ENCODE data around the gene KLK2.

KLK2 gene

DNA sequence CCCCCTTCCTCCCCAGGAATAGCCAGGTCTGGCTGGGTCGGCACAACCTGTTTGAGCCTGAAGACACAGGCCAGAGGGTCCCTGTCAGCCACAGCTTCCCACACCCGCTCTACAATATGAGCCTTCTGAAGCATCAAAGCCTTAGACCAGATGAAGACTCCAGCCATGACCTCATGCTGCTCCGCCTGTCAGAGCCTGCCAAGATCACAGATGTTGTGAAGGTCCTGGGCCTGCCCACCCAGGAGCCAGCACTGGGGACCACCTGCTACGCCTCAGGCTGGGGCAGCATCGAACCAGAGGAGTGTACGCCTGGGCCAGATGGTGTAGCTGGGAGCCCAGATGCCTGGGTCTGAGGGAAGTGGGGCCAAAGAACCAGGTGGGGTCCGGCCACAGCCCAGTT, 3.2 kb downstream of the KLK2 start:
- Histone ChIP-seq H2BK120ac (ENCODE audit: low read depth, low read length) (no peak overlapping the region), H3K4me2 (ENCODE audit: low read length) (no peak overlapping the region), H3K4ac (ENCODE audit: low read depth, low read length) (no peak overlapping the region), H2AK5ac (ENCODE audit: low read length) (no peak overlapping the region), H3K27me3 (ENCODE audit: insufficient read depth, low read length, poor library complexity) (no peaks in the 10 kb centered on the region), H2BK5ac (ENCODE audit: low read length) (no peak overlapping the region), H3K79me1 (ENCODE audit: low read length) (no peaks in the 10 kb centered on the region), H4K5ac (ENCODE audit: low read length) (no peak overlapping the region), H3K18ac (ENCODE audit: low read length) (no peak overlapping the region), H3K9ac (ENCODE audit: low read length) (no peak overlapping the region), H2BK15ac (replicated peaks; ENCODE audit: low read depth) (no peak overlapping the region), H3K79me2 (ENCODE audit: control insufficient read depth, insufficient read depth, low read length) (no peaks in the 10 kb centered on the region), H3K4me1 (ENCODE audit: control insufficient read depth, low read depth, low read length) (no peaks in the 10 kb centered on the region), H3K56ac (ENCODE audit: low read length) (no peak overlapping the region), H3K36me3 (ENCODE audit: control insufficient read depth, insufficient read depth, low read length) (no peaks in the 10 kb centered on the region), H3K4me3 (ENCODE audit: low read length) (no peak overlapping the region), H3K27ac (ENCODE audit: low read depth, low read length) (no peak overlapping the region), H4K8ac (ENCODE audit: low read depth, low read length) (no peak overlapping the region), H3K23ac (ENCODE audit: low read length) (no peak overlapping the region)
- no peak for DNase-seq
- no CpG with 5 or more reads among the region's 7 CpGs for WGBS (ENCODE audit: extremely low coverage, insufficient coverage, low lambda C conversion rate)

DNA sequence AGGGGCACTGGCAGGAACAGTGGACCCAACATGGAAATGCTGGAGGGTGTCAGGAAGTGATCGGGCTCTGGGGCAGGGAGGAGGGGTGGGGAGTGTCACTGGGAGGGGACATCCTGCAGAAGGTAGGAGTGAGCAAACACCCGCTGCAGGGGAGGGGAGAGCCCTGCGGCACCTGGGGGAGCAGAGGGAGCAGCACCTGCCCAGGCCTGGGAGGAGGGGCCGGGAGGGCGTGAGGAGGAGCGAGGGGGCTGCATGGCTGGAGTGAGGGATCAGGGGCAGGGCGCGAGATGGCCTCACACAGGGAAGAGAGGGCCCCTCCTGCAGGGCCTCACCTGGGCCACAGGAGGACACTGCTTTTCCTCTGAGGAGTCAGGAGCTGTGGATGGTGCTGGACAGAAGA, 4.1 kb downstream of the KLK2 start:
- no peaks in the 10 kb centered on the region for H3K79me2 ChIP-seq (ENCODE audit: control insufficient read depth, insufficient read depth, low read length)
- no CpG with 5 or more reads among the region's 8 CpGs for WGBS (ENCODE audit: extremely low coverage, insufficient coverage, low lambda C conversion rate)

DNA sequence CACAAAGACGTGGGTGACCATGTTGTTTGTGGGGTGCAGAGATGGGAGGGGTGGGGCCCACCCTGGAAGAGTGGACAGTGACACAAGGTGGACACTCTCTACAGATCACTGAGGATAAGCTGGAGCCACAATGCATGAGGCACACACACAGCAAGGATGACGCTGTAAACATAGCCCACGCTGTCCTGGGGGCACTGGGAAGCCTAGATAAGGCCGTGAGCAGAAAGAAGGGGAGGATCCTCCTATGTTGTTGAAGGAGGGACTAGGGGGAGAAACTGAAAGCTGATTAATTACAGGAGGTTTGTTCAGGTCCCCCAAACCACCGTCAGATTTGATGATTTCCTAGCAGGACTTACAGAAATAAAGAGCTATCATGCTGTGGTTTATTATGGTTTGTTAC, 5.6 kb downstream of the KLK2 start:
- Histone ChIP-seq H3K79me1 (ENCODE audit: low read length) (no peaks in the 10 kb centered on the region), H3K27me3 (ENCODE audit: insufficient read depth, low read length, poor library complexity) (no peaks in the 10 kb centered on the region), H3K4me2 (ENCODE audit: low read length) (no peak overlapping the region), H3K36me3 (ENCODE audit: control insufficient read depth, insufficient read depth, low read length) (no peaks in the 10 kb centered on the region), H2BK15ac (replicated peaks; ENCODE audit: low read depth) (no peak overlapping the region), H3K9ac (ENCODE audit: low read length) (no peak overlapping the region), H3K79me2 (ENCODE audit: control insufficient read depth, insufficient read depth, low read length) (no peaks in the 10 kb centered on the region), H3K4ac (ENCODE audit: low read depth, low read length) (no peak overlapping the region), H3K4me1 (ENCODE audit: control insufficient read depth, low read depth, low read length) (no peaks in the 10 kb centered on the region), H3K23ac (ENCODE audit: low read length) (no peak overlapping the region), H3K27ac (ENCODE audit: low read depth, low read length) (no peak overlapping the region), H4K8ac (ENCODE audit: low read depth, low read length) (no peak overlapping the region), H3K56ac (ENCODE audit: low read length) (no peak overlapping the region), H2BK5ac (ENCODE audit: low read length) (no peak overlapping the region), H4K5ac (ENCODE audit: low read length) (no peak overlapping the region), H3K4me3 (ENCODE audit: low read length) (no peak overlapping the region), H2BK120ac (ENCODE audit: low read depth, low read length) (no peak overlapping the region), H3K18ac (ENCODE audit: low read length) (no peak overlapping the region), H2AK5ac (ENCODE audit: low read length) (no peak overlapping the region)
- no CpG with 5 or more reads among the region's 5 CpGs for WGBS (ENCODE audit: extremely low coverage, insufficient coverage, low lambda C conversion rate)
- DNase-seq: no peak

More for the DNA sequence above, 4.1 kb downstream of the KLK2 start:
- Histone ChIP-seq H2BK5ac (ENCODE audit: low read length) (no peak overlapping the region), H3K56ac (ENCODE audit: low read length) (no peak overlapping the region), H3K23ac (ENCODE audit: low read length) (no peak overlapping the region), H3K4me2 (ENCODE audit: low read length) (no peak overlapping the region), H3K4me3 (ENCODE audit: low read length) (no peak overlapping the region), H3K9ac (ENCODE audit: low read length) (no peak overlapping the region), H4K8ac (ENCODE audit: low read depth, low read length) (no peak overlapping the region), H3K79me1 (ENCODE audit: low read length) (no peaks in the 10 kb centered on the region), H4K5ac (ENCODE audit: low read length) (no peak overlapping the region), H2BK120ac (ENCODE audit: low read depth, low read length) (no peak overlapping the region), H3K4me1 (ENCODE audit: control insufficient read depth, low read depth, low read length) (no peaks in the 10 kb centered on the region), H3K4ac (ENCODE audit: low read depth, low read length) (no peak overlapping the region), H3K27me3 (ENCODE audit: insufficient read depth, low read length, poor library complexity) (no peaks in the 10 kb centered on the region), H2BK15ac (replicated peaks; ENCODE audit: low read depth) (no peak overlapping the region), H2AK5ac (ENCODE audit: low read length) (no peak overlapping the region), H3K18ac (ENCODE audit: low read length) (no peak overlapping the region), H3K36me3 (ENCODE audit: control insufficient read depth, insufficient read depth, low read length) (no peaks in the 10 kb centered on the region), H3K27ac (ENCODE audit: low read depth, low read length) (no peak overlapping the region)
- no peak for DNase-seq

DNA sequence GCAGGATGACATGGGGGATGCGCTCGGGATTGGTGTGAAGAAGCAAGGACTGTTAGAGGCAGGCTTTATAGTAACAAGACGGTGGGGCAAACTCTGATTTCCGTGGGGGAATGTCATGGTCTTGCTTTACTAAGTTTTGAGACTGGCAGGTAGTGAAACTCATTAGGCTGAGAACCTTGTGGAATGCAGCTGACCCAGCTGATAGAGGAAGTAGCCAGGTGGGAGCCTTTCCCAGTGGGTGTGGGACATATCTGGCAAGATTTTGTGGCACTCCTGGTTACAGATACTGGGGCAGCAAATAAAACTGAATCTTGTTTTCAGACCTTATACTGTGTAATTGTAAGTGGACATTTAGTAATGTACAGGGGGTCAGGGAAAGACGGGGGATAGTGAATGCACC, 7.0 kb downstream of the KLK2 start:
- H4K5ac ChIP-seq (ENCODE audit: low read length): no peak overlapping the region
- no peaks in the 10 kb centered on the region for H3K79me1 ChIP-seq (ENCODE audit: low read length)
- H3K79me2 ChIP-seq (ENCODE audit: control insufficient read depth, insufficient read depth, low read length): no peaks in the 10 kb centered on the region
- H2AK5ac ChIP-seq (ENCODE audit: low read length): no peak overlapping the region
- no peak overlapping the region for H3K9ac ChIP-seq (ENCODE audit: low read length)
- no peak overlapping the region for H2BK5ac ChIP-seq (ENCODE audit: low read length)
- no peak overlapping the region for H3K27ac ChIP-seq (ENCODE audit: low read depth, low read length)
- no peaks in the 10 kb centered on the region for H3K27me3 ChIP-seq (ENCODE audit: insufficient read depth, low read length, poor library complexity)
- H3K4me2 ChIP-seq (ENCODE audit: low read length): no peak overlapping the region
- no peaks in the 10 kb centered on the region for H3K4me1 ChIP-seq (ENCODE audit: control insufficient read depth, low read depth, low read length)
- H3K56ac ChIP-seq (ENCODE audit: low read length): no peak overlapping the region
- no peak for DNase-seq
- no peak overlapping the region for H3K4me3 ChIP-seq (ENCODE audit: low read length)
- H3K4ac ChIP-seq (ENCODE audit: low read depth, low read length): no peak overlapping the region
- H3K18ac ChIP-seq (ENCODE audit: low read length): no peak overlapping the region
- H4K8ac ChIP-seq (ENCODE audit: low read depth, low read length): no peak overlapping the region
- H2BK15ac ChIP-seq (replicated peaks; ENCODE audit: low read depth): no peak overlapping the region
- WGBS (ENCODE audit: extremely low coverage, insufficient coverage, low lambda C conversion rate): no CpG with 5 or more reads among the region's 5 CpGs
- H3K36me3 ChIP-seq (ENCODE audit: control insufficient read depth, insufficient read depth, low read length): no peaks in the 10 kb centered on the region
- H3K23ac ChIP-seq (ENCODE audit: low read length): no peak overlapping the region
- H2BK120ac ChIP-seq (ENCODE audit: low read depth, low read length): no peak overlapping the region

DNA sequence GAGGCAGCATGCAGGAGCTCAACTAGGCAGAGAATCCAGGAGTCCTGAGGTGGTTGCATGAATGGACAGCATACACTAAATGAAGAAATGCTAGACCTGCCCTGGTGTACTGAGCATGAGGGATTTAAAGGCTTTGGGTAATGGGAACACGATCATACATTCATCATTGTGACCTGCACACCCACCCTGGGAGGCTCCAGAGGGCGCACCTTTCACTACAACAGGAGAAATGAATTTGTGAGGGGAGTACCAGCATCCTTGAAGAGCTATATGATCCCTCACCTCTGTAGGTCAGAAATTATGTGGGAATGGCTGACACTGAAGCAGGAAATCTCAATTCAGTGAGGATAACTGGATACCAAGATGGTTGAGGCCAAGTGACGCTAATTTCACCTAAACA, 8.9 kb downstream of the KLK2 start:
- Histone ChIP-seq H3K36me3 (ENCODE audit: control insufficient read depth, insufficient read depth, low read length) (no peaks in the 10 kb centered on the region), H3K27ac (ENCODE audit: low read depth, low read length) (no peak overlapping the region), H3K4me1 (ENCODE audit: control insufficient read depth, low read depth, low read length) (no peaks in the 10 kb centered on the region), H2BK120ac (ENCODE audit: low read depth, low read length) (no peak overlapping the region), H3K9ac (ENCODE audit: low read length) (no peak overlapping the region), H4K5ac (ENCODE audit: low read length) (no peak overlapping the region), H3K4ac (ENCODE audit: low read depth, low read length) (no peak overlapping the region), H3K79me1 (ENCODE audit: low read length) (no peaks in the 10 kb centered on the region), H3K23ac (ENCODE audit: low read length) (no peak overlapping the region), H3K4me3 (ENCODE audit: low read length) (no peak overlapping the region), H2BK5ac (ENCODE audit: low read length) (no peak overlapping the region), H4K8ac (ENCODE audit: low read depth, low read length) (no peak overlapping the region), H3K79me2 (ENCODE audit: control insufficient read depth, insufficient read depth, low read length) (no peaks in the 10 kb centered on the region), H3K18ac (ENCODE audit: low read length) (no peak overlapping the region), H3K27me3 (ENCODE audit: insufficient read depth, low read length, poor library complexity) (no peaks in the 10 kb centered on the region), H2AK5ac (ENCODE audit: low read length) (no peak overlapping the region), H3K4me2 (ENCODE audit: low read length) (no peak overlapping the region), H2BK15ac (replicated peaks; ENCODE audit: low read depth) (no peak overlapping the region), H3K56ac (ENCODE audit: low read length) (no peak overlapping the region)
- DNase-seq: no peak
- WGBS (ENCODE audit: extremely low coverage, insufficient coverage, low lambda C conversion rate): no CpG with 5 or more reads among the region's 3 CpGs

DNA sequence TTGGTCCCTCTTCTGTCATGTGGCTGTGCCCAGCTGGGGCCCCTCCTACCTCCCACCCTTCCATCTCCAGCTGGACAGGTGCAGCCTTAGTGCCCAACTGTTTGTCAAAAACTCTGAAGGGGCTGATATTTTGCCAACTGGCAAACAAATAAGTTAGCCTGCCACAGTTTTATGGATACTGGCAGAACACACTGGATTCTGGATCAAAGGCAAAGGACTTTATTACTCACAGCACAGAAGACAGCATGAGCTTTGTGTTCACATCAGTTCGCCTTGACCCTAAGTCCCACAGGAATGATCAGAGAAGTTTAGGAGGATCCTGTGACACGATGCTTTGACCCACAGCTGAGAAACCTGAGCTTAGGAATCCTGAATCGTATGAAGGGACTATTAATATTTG, 16.4 kb downstream of the KLK2 start:
- no peaks in the 10 kb centered on the region for H3K79me2 ChIP-seq (ENCODE audit: control insufficient read depth, insufficient read depth, low read length)

More for the DNA sequence above, 16.4 kb downstream of the KLK2 start:
- Histone ChIP-seq H2BK120ac (ENCODE audit: low read depth, low read length) (no peak overlapping the region), H2AK5ac (ENCODE audit: low read length) (no peak overlapping the region), H3K79me1 (ENCODE audit: low read length) (no peaks in the 10 kb centered on the region), H3K36me3 (ENCODE audit: control insufficient read depth, insufficient read depth, low read length) (no peaks in the 10 kb centered on the region), H3K4ac (ENCODE audit: low read depth, low read length) (no peak overlapping the region), H3K4me3 (ENCODE audit: low read length) (no peak overlapping the region), H3K18ac (ENCODE audit: low read length) (no peak overlapping the region), H3K27ac (ENCODE audit: low read depth, low read length) (no peak overlapping the region), H4K5ac (ENCODE audit: low read length) (no peak overlapping the region), H3K56ac (ENCODE audit: low read length) (no peak overlapping the region), H3K4me1 (ENCODE audit: control insufficient read depth, low read depth, low read length) (no peaks in the 10 kb centered on the region), H3K9ac (ENCODE audit: low read length) (no peak overlapping the region), H3K27me3 (ENCODE audit: insufficient read depth, low read length, poor library complexity) (no peaks in the 10 kb centered on the region), H2BK15ac (replicated peaks; ENCODE audit: low read depth) (no peak overlapping the region), H2BK5ac (ENCODE audit: low read length) (no peak overlapping the region), H3K23ac (ENCODE audit: low read length) (no peak overlapping the region), H4K8ac (ENCODE audit: low read depth, low read length) (no peak overlapping the region), H3K4me2 (ENCODE audit: low read length) (no peak overlapping the region)
- no CpG with 5 or more reads among the region's 3 CpGs for WGBS (ENCODE audit: extremely low coverage, insufficient coverage, low lambda C conversion rate)
- DNase-seq: no peak

All from mesendoderm (in vitro differentiated cells).